Type B pancreatic cell (in vitro differentiated cells): ENCODE data around the gene AVPI1. TPM values are rescaled to one million over a fixed set of nuclear protein-coding genes. Genes with fewer than 3 reads are reported as not detected.

ENCODE experiments used
- DNase-seq: peaks from one replicate; pipeline ENCODE4 v3.0.0; 2021; ENCODE audit warnings: mixed read lengths; ENCODE audit not compliant: unreplicated experiment; ENCODE audit errors: extremely low spot score
- H3K27ac Mint-ChIP-seq: 2 replicates; pipeline ENCODE4 v1.8.0; 2021; ENCODE audit warnings: mild to moderate bottlenecking, mixed read lengths
- H3K27me3 Mint-ChIP-seq: 2 replicates; pipeline ENCODE4 v1.8.0; 2021; ENCODE audit warnings: mixed read lengths
- H3K36me3 Mint-ChIP-seq: 2 replicates; pipeline ENCODE4 v1.8.0; 2021; ENCODE audit warnings: mixed read lengths
- H3K4me1 Mint-ChIP-seq: one replicate; pipeline ENCODE4 v1.8.0; 2021; ENCODE audit warnings: mixed read lengths; ENCODE audit not compliant: unreplicated experiment
- H3K4me3 Mint-ChIP-seq: 2 replicates; pipeline ENCODE4 v1.8.0; 2021; ENCODE audit warnings: mild to moderate bottlenecking, mixed read lengths
- H3K9me3 Mint-ChIP-seq: 2 replicates; pipeline ENCODE4 v1.8.0; 2021; ENCODE audit warnings: mixed read lengths
- CTCF ChIP-seq: fragments of 200-600 bp; sonication (generic); conservative IDR thresholded peaks from 2 replicates; pipeline ENCODE4 v1.5.0; 2021; ENCODE audit warnings: antibody characterized with exemption, mild to moderate bottlenecking
- total RNA-seq: library from RNA; stranded (reverse); gene quantifications from 2 replicates; pipeline ENCODE4 v1.2.1, GENCODE V29; 2021; ENCODE audit warnings: low replicate concordance

Gene AVPI1
- total RNA-seq, 1 donor from 2014 or later: 7.8 TPM

DNA sequence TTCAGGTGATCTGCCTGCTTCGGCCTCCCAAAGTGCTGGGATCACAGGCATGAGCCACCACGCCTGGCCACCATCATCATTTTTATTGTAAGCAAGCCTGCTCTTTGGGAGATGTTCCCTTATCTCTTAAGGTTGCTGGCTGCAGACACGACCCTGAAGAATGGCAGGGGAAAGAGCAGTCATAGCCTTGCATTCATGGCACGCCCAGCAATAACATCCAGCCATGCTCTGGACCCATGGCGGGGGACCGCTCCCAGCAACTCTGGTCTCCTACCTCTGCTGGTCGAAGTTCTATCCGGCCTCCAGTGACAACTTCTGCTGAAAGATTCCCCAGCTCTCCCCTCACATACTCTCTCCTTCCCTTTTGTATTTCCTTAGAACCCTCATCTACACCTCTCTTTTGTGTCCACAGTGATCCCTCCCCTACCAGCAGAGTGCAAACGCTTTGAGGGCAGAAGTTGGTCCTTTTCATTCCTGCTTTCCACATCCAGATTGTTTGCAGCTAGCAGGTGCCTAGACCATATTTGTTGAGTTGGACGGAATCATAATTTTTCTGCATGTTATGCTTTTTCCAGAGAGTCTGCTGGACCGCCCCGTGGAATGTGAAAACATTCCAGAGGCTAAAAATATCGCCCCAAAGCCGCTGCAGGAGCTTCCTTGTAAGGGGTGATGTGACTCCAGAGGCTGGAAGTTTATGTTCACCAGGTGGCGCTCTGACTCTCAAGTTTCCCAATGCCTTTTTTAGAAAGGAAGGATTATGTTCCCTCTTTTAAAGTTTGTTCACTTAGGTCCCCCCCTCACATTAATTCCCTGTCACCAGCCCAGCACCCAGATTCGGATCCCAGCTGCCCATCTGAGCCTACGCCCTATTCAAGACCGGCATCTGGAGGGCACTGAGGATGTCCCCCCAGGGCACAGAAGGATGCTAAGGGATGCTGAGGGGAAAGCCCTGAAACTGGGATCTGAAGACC lies 22.2 kb upstream of the AVPI1 start:
- H3K27ac Mint-ChIP-seq: peak overlapping the region; percentile 63
- H3K4me3 Mint-ChIP-seq: no peak overlapping the region
- no peak for DNase-seq
- H3K27me3 Mint-ChIP-seq: peaks cover 19% of the 10 kb centered on the region
- H3K36me3 Mint-ChIP-seq: no peaks in the 10 kb centered on the region
- H3K4me1 Mint-ChIP-seq: peaks cover 25% of the 10 kb centered on the region
- peak; percentile 76 for TF ChIP-seq CTCF
- H3K9me3 Mint-ChIP-seq: no peaks in the 10 kb centered on the region

DNA sequence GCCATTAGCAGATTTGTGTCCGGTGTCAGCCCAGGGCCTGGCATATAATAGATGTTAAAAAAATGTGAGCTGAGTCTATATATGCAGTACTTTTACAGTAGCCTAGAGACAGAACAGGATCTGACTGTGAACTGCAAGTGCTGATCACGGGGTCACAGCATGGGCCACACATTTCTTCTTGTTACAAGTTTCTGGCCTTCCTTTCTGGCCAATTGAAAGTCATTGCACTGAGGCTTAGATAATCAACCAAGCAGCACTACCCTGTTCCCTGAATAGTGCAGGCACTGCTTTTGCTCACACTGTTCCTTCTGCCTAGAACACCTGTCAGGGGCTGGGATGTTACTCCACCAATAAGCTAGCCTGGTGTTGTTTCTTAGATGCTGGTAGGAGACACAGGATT lies 21.1 kb upstream of the AVPI1 start:
- Mint-ChIP-seq H3K4me1 (peaks cover 25% of the 10 kb centered on the region), H3K4me3 (no peak overlapping the region), H3K27ac (no peak overlapping the region), H3K27me3 (peaks cover 19% of the 10 kb centered on the region), H3K36me3 (no peaks in the 10 kb centered on the region), H3K9me3 (no peaks in the 10 kb centered on the region)
- no peak for DNase-seq
- TF ChIP-seq CTCF: no peak

DNA sequence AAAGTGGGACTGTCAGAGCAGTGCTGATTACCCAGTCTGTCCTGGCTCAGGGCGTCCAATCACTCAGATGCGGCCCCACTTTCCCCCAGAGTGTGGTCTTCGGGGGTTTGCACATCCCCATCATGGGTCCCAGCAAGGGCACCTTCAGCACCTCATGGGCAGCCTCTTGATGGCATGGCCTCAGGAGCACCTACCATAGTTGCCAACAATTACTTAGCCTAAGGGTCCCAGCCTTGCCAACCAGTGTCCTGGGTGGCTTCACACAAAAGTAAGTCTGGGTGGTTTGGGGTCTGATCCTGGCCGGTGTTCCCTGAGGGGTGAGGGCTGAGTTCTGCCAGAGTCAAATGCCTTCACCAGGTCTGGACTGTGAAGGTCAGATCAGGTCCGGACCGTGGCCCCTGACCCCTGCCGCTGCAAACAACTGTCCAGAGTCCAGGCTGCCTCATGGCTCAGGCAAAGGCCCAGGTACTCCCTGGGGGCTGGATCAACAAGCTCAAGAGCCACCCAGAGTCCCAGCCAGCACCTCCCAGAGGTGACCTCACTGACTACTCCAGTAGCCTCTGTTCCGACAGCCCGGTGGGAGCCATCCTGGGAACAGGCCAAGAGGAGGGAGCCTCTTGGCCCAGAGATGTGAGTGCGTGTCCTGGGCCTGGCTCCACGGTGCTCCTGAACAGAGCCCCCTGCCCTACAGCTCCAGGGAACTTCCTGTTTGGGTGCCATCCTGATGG lies 20.3 kb upstream of the AVPI1 start:
- Mint-ChIP-seq H3K27me3 (peaks cover 16% of the 10 kb centered on the region), H3K36me3 (no peaks in the 10 kb centered on the region), H3K4me3 (no peak overlapping the region), H3K4me1 (peaks cover 20% of the 10 kb centered on the region), H3K9me3 (no peaks in the 10 kb centered on the region), H3K27ac (no peak overlapping the region)
- no peak for TF ChIP-seq CTCF
- DNase-seq: no peak

DNA sequence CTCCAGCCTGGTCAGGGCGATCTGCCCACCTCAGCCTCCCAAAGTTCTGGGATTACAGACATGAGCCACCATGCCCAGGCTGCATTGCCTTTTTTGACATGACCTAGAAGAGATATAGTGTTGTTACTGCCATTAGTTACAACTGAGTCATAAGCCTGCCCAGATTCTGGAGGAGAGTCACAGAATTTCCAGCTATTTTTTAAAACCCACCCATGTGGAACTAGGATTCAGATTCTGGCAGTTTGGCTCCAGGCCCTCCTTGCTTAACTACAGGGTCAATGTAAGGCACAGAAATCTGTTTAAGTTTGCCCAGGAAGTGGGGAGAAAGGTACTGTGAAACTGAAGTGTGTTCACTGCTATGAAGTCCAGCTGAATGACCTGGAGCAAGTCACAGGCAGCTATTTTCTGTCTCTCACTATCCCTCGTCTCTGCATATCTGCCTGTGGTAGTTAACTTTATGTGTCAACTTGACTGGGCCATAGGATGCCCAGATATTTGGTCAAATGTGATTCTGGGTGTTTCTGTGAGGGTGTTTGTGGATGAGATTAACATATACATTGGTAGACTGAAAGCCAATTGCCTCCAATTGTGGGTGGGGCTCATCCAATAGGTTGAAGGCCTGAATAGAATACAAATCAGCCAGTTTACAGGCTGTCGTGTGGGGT lies 18.1 kb upstream of the AVPI1 start:
- H3K27ac Mint-ChIP-seq: no peak overlapping the region
- no peak for DNase-seq
- H3K27me3 Mint-ChIP-seq: peaks cover 12% of the 10 kb centered on the region
- H3K36me3 Mint-ChIP-seq: no peaks in the 10 kb centered on the region
- no peak for TF ChIP-seq CTCF
- no peak overlapping the region for H3K4me3 Mint-ChIP-seq
- H3K4me1 Mint-ChIP-seq: peaks cover 16% of the 10 kb centered on the region
- H3K9me3 Mint-ChIP-seq: no peaks in the 10 kb centered on the region

DNA sequence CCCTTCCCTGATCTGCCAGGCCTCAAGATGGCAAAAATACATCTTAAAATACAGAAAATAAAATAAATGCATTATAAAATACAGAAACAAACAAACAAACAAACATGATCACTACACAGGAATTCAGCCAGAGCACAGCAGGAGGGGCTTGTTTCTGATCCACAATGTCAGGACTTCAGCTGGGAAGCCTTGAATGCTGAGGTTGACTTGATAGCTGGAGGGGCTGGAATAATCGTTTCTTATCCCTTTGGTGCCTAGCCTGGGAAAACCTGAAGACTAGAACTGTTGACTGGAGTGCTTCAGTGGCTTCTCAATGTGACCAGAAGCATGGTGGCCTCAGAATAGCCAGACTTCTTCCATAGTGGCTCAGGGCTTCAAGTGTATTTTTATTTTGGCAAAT lies 17.3 kb upstream of the AVPI1 start:
- Mint-ChIP-seq H3K27ac (no peak overlapping the region), H3K4me1 (peaks cover 11% of the 10 kb centered on the region), H3K36me3 (no peaks in the 10 kb centered on the region), H3K27me3 (peaks cover 7% of the 10 kb centered on the region), H3K9me3 (no peaks in the 10 kb centered on the region), H3K4me3 (no peak overlapping the region)
- no peak for DNase-seq
- no peak for TF ChIP-seq CTCF
